Mesendoderm (in vitro differentiated cells): ENCODE results near the gene TMEM109.

ENCODE experiments used
- DNase-seq: peaks from one replicate; pipeline ENCODE4 v3.0.0; 2013
- H2AK5ac ChIP-seq: 2 replicates; pipeline ENCODE4 v1.6.1; 2013; ENCODE audit warnings: low read length, inconsistent platforms
- H2BK120ac ChIP-seq: 2 replicates; pipeline ENCODE4 v1.6.1; 2013; ENCODE audit warnings: low read depth, mild to moderate bottlenecking, low read length, moderate library complexity, mixed read lengths
- H2BK15ac ChIP-seq: replicated peaks from 2 replicates; pipeline ENCODE4 v1.6.1; 2013; ENCODE audit warnings: low read depth, mild to moderate bottlenecking, moderate library complexity
- H2BK5ac ChIP-seq: 2 replicates; pipeline ENCODE4 v1.6.1; 2013; ENCODE audit warnings: low read length, inconsistent platforms
- H3K18ac ChIP-seq: 2 replicates; pipeline ENCODE4 v1.6.1; 2013; ENCODE audit warnings: mild to moderate bottlenecking, low read length, mixed read lengths
- H3K23ac ChIP-seq: one replicate; pipeline ENCODE4 v1.6.1; 2013; ENCODE audit warnings: low read length
- H3K27ac ChIP-seq: 2 replicates; pipeline ENCODE4 v1.5.1; 2013; ENCODE audit warnings: low read depth, mild to moderate bottlenecking, inconsistent platforms, low read length, moderate library complexity
- H3K27me3 ChIP-seq: 2 replicates; pipeline ENCODE4 v1.6.1; 2013; ENCODE audit warnings: low read length, control low read depth, mild to moderate bottlenecking, inconsistent platforms; ENCODE audit not compliant: insufficient read depth, poor library complexity
- H3K36me3 ChIP-seq: 2 replicates; pipeline ENCODE4 v1.6.1; 2013; ENCODE audit warnings: low read length, inconsistent platforms; ENCODE audit not compliant: control insufficient read depth, insufficient read depth
- H3K4ac ChIP-seq: one replicate; pipeline ENCODE4 v1.6.1; 2013; ENCODE audit warnings: low read depth, mild to moderate bottlenecking, low read length, moderate library complexity
- H3K4me1 ChIP-seq: 2 replicates; pipeline ENCODE4 v1.6.1; 2013; ENCODE audit warnings: low read depth, low read length, inconsistent platforms; ENCODE audit not compliant: control insufficient read depth
- H3K4me2 ChIP-seq: 2 replicates; pipeline ENCODE4 v1.6.1; 2013; ENCODE audit warnings: low read length
- H3K4me3 ChIP-seq: 2 replicates; pipeline ENCODE4 v1.5.1; 2013; ENCODE audit warnings: mild to moderate bottlenecking, low read length
- H3K56ac ChIP-seq: one replicate; pipeline ENCODE4 v1.6.1; 2013; ENCODE audit warnings: low read length
- H3K79me1 ChIP-seq: 2 replicates; pipeline ENCODE4 v1.6.1; 2013; ENCODE audit warnings: low read length, inconsistent platforms
- H3K79me2 ChIP-seq: 2 replicates; pipeline ENCODE4 v1.6.1; 2013; ENCODE audit warnings: mild to moderate bottlenecking, low read length; ENCODE audit not compliant: control insufficient read depth, insufficient read depth
- H3K9ac ChIP-seq: 2 replicates; pipeline ENCODE4 v1.6.1; 2013; ENCODE audit warnings: low read length, inconsistent platforms
- H4K5ac ChIP-seq: one replicate; pipeline ENCODE4 v1.6.1; 2013; ENCODE audit warnings: low read length
- H4K8ac ChIP-seq: one replicate; pipeline ENCODE4 v1.6.1; 2013; ENCODE audit warnings: low read depth, mild to moderate bottlenecking, control low read depth, low read length, moderate library complexity
- WGBS: extraction: QIAGEN DNeasy Blood & Tissue Kit; methylation state at CpG from one replicate; pipeline ENCODE4 v1.1.7; 2013; ENCODE audit warnings: low lambda C conversion rate, missing lambda C conversion rate; ENCODE audit not compliant: insufficient coverage; ENCODE audit errors: extremely low coverage; 5-methylcytosine and 5-hydroxymethylcytosine counted together

TMEM109 gene

GRCh38 chr11:60927600-60927999, 13.6 kb downstream of the TMEM109 start:
- no CpG with 5 or more reads among the region's 16 CpGs for WGBS
- H3K36me3 ChIP-seq: peaks cover 2% of the 10 kb centered on the region

GRCh38 chr11:60928563-60929001, 14.6 kb downstream of the TMEM109 start:
- WGBS: no CpG with 5 or more reads among the region's 20 CpGs
- Histone ChIP-seq H3K18ac (no peak overlapping the region), H3K56ac (no peak overlapping the region), H2AK5ac (no peak overlapping the region), H3K9ac (no peak overlapping the region), H3K4ac (no peak overlapping the region), H3K27ac (no peak overlapping the region), H3K36me3 (peaks cover 2% of the 10 kb centered on the region), H3K79me1 (peaks cover 3% of the 10 kb centered on the region), H4K8ac (no peak overlapping the region), H4K5ac (no peak overlapping the region), H3K4me3 (no peak overlapping the region), H2BK120ac (no peak overlapping the region), H3K79me2 (no peaks in the 10 kb centered on the region), H3K4me2 (no peak overlapping the region), H3K23ac (no peak overlapping the region), H2BK5ac (no peak overlapping the region), H2BK15ac (no peak overlapping the region), H3K4me1 (peaks cover 3% of the 10 kb centered on the region), H3K27me3 (no peaks in the 10 kb centered on the region)
- DNase-seq: no peak

More at GRCh38 chr11:60927600-60927999, 13.6 kb downstream of the TMEM109 start:
- H3K18ac ChIP-seq: no peak overlapping the region
- H3K56ac ChIP-seq: no peak overlapping the region
- H3K79me1 ChIP-seq: peaks cover 3% of the 10 kb centered on the region
- H4K8ac ChIP-seq: no peak overlapping the region
- no peak overlapping the region for H3K23ac ChIP-seq
- H3K4me1 ChIP-seq: peaks cover 3% of the 10 kb centered on the region
- no peaks in the 10 kb centered on the region for H3K27me3 ChIP-seq
- no peak overlapping the region for H3K9ac ChIP-seq
- H3K4ac ChIP-seq: no peak overlapping the region
- no peak overlapping the region for H3K4me2 ChIP-seq
- H3K27ac ChIP-seq: no peak overlapping the region
- H4K5ac ChIP-seq: no peak overlapping the region
- no peak overlapping the region for H2AK5ac ChIP-seq
- no peak for DNase-seq
- H3K79me2 ChIP-seq: no peaks in the 10 kb centered on the region
- H2BK15ac ChIP-seq: no peak overlapping the region
- no peak overlapping the region for H3K4me3 ChIP-seq
- no peak overlapping the region for H2BK120ac ChIP-seq
- H2BK5ac ChIP-seq: no peak overlapping the region

GRCh38 chr11:60929764-60930163, 15.8 kb downstream of the TMEM109 start:
- no peak overlapping the region for H3K56ac ChIP-seq
- no peak overlapping the region for H2BK5ac ChIP-seq
- H2AK5ac ChIP-seq: no peak overlapping the region
- H3K4me1 ChIP-seq: no peaks in the 10 kb centered on the region
- H3K27me3 ChIP-seq: no peaks in the 10 kb centered on the region
- H4K5ac ChIP-seq: no peak overlapping the region
- H3K4me3 ChIP-seq: no peak overlapping the region
- no peak overlapping the region for H3K4ac ChIP-seq
- no peak overlapping the region for H3K27ac ChIP-seq
- no peak for DNase-seq
- no peak overlapping the region for H3K23ac ChIP-seq
- no peak overlapping the region for H3K4me2 ChIP-seq
- H2BK120ac ChIP-seq: no peak overlapping the region
- no CpG with 5 or more reads among the region's 4 CpGs for WGBS
- H3K9ac ChIP-seq: no peak overlapping the region
- peaks cover 3% of the 10 kb centered on the region for H3K79me1 ChIP-seq
- H4K8ac ChIP-seq: no peak overlapping the region
- no peak overlapping the region for H3K18ac ChIP-seq
- no peaks in the 10 kb centered on the region for H3K79me2 ChIP-seq
- no peak overlapping the region for H2BK15ac ChIP-seq
- H3K36me3 ChIP-seq: peaks cover 2% of the 10 kb centered on the region

- Histone ChIP-seq H2BK15ac (no peak overlapping the region), H2BK5ac (no peak overlapping the region), H2AK5ac (no peak overlapping the region), H4K5ac (no peak overlapping the region), H3K4me3 (no peak overlapping the region), H3K9ac (no peak overlapping the region), H3K27me3 (no peaks in the 10 kb centered on the region), H2BK120ac (no peak overlapping the region), H3K23ac (no peak overlapping the region), H3K4ac (no peak overlapping the region), H3K79me1 (peaks cover 1% of the 10 kb centered on the region), H3K36me3 (peaks cover 2% of the 10 kb centered on the region), H3K79me2 (no peaks in the 10 kb centered on the region), H4K8ac (no peak overlapping the region), H3K18ac (no peak overlapping the region), H3K27ac (no peak overlapping the region), H3K4me2 (no peak overlapping the region), H3K4me1 (no peaks in the 10 kb centered on the region), H3K56ac (no peak overlapping the region)
- WGBS: no CpG with 5 or more reads among the region's 4 CpGs
- no peak for DNase-seq
Observed at GRCh38 chr11:60930394-60930793, 16.4 kb downstream of the TMEM109 start.

GRCh38 chr11:60931917-60932316, 18.0 kb downstream of the TMEM109 start:
- H3K18ac ChIP-seq: no peak overlapping the region
- H4K8ac ChIP-seq: no peak overlapping the region
- no peak overlapping the region for H2BK120ac ChIP-seq
- H3K4ac ChIP-seq: no peak overlapping the region
- no peak overlapping the region for H2AK5ac ChIP-seq
- H3K36me3 ChIP-seq: peaks cover 2% of the 10 kb centered on the region
- H3K79me1 ChIP-seq: no peaks in the 10 kb centered on the region
- H3K4me3 ChIP-seq: no peak overlapping the region
- no peak overlapping the region for H4K5ac ChIP-seq
- no peak overlapping the region for H3K4me2 ChIP-seq
- H2BK5ac ChIP-seq: no peak overlapping the region
- H3K23ac ChIP-seq: no peak overlapping the region
- DNase-seq: no peak
- H3K4me1 ChIP-seq: no peaks in the 10 kb centered on the region
- H3K27ac ChIP-seq: no peak overlapping the region
- H3K56ac ChIP-seq: no peak overlapping the region
- no peak overlapping the region for H3K9ac ChIP-seq
- WGBS: no CpG with 5 or more reads among the region's 9 CpGs
- H3K27me3 ChIP-seq: no peaks in the 10 kb centered on the region
- no peaks in the 10 kb centered on the region for H3K79me2 ChIP-seq
- H2BK15ac ChIP-seq: no peak overlapping the region

- H3K27me3 ChIP-seq: no peaks in the 10 kb centered on the region
- H3K79me1 ChIP-seq: no peaks in the 10 kb centered on the region
- H2BK120ac ChIP-seq: no peak overlapping the region
- no peaks in the 10 kb centered on the region for H3K4me1 ChIP-seq
- H3K23ac ChIP-seq: no peak overlapping the region
- peaks cover 2% of the 10 kb centered on the region for H3K36me3 ChIP-seq
- no peak overlapping the region for H2AK5ac ChIP-seq
- H2BK5ac ChIP-seq: no peak overlapping the region
- H4K5ac ChIP-seq: no peak overlapping the region
- no peaks in the 10 kb centered on the region for H3K79me2 ChIP-seq
- DNase-seq: peak; percentile 68
- no peak overlapping the region for H3K27ac ChIP-seq
- H3K4ac ChIP-seq: no peak overlapping the region
- WGBS: no CpG with 5 or more reads among the region's 5 CpGs
- H4K8ac ChIP-seq: no peak overlapping the region
- no peak overlapping the region for H3K9ac ChIP-seq
- no peak overlapping the region for H2BK15ac ChIP-seq
- no peak overlapping the region for H3K4me3 ChIP-seq
- H3K56ac ChIP-seq: no peak overlapping the region
- H3K18ac ChIP-seq: no peak overlapping the region
- no peak overlapping the region for H3K4me2 ChIP-seq
Observed at GRCh38 chr11:60932605-60933356, 18.8 kb downstream of the TMEM109 start.
